HepG2 (cell line): Measurements from ENCODE around the gene SPINT3. TPM values are rescaled to one million over a fixed set of nuclear protein-coding genes. Genes with fewer than 3 reads are reported as not detected.

ENCODE experiments used
- ATAC-seq: fragments of 200-7000 bp; cut with Tn5 transposase; 3 replicates; pipeline ENCODE4 v1.9.1; 2020; ENCODE audit warnings: mild to moderate bottlenecking, moderate library complexity
- BruUV-seq: library from RNA; stranded (reverse); fragments of 400-500 nt; replicated peaks from 2 replicates; lab custom pipeline; 2021; lab: Mats Ljungman, UMichigan
- CTCF ChIA-PET: fragments of 300-600 bp; formaldehyde crosslinking; extraction: SDS; loops from one replicate; lab custom pipeline; 2021; ENCODE audit warnings: low total read pairs, inconsistent platforms, low intra/inter-chr PET ratio; lab: Yijun Ruan, JAX
- POLR2A ChIA-PET: fragments of 350-600 bp; sonication (Branson Sonifier 250); formaldehyde crosslinking; loops from one replicate; lab custom pipeline; 2020; ENCODE audit warnings: antibody characterized with exemption, inconsistent platforms; lab: Yijun Ruan, JAX
- DNase-seq: peaks from one replicate; pipeline ENCODE4 v3.0.0-alpha.2; 2015; ENCODE audit warnings: low spot score
- FAIRE-seq: peaks from 3 replicates; lab custom pipeline; 2011; peaks lifted over from hg19 to GRCh38; lab: Jason Lieb, UNC
- H2AFZ ChIP-seq: one replicate; pipeline ENCODE4 v1.6.1; 2011; ENCODE audit warnings: low read length, inconsistent platforms
- H3K27ac ChIP-seq: fragments of 300-600 bp; 3 replicates; pipeline ENCODE4 v1.8.0; 2011; ENCODE audit warnings: mixed run types, mild to moderate bottlenecking, mixed read lengths, low read length, inconsistent platforms; ENCODE audit not compliant: insufficient read depth; ENCODE audit errors: extremely low read length
- H3K27me3 ChIP-seq, 2 experiments: fragments of 200-600 bp in 1 of 2; 2 replicates in 1 of 2; 3 replicates in 1 of 2; pipeline versions ENCODE4 v1.6.0 to v1.8.0; 2011; ENCODE audit warnings: low read length in 2 of 2, mild to moderate bottlenecking in 2 of 2, moderate library complexity in 2 of 2, inconsistent platforms in 1 of 2; ENCODE audit not compliant: insufficient read depth in 2 of 2, control insufficient read depth in 1 of 2
- H3K36me3 ChIP-seq, 2 experiments: fragments of 200-600 bp in 1 of 2; replicated peaks in 1 of 2; 2 replicates in 1 of 2; 3 replicates in 1 of 2; pipeline versions ENCODE4 v1.5.1 to v1.8.0; 2011; ENCODE audit warnings: low read length in 2 of 2, inconsistent platforms in 1 of 2; ENCODE audit not compliant: insufficient read depth in 2 of 2, control insufficient read depth in 1 of 2
- H3K4me1 ChIP-seq: 2 replicates; pipeline ENCODE4 v1.5.1; 2012; ENCODE audit warnings: low read length, inconsistent platforms; ENCODE audit not compliant: insufficient read depth
- H3K4me2 ChIP-seq: 2 replicates; pipeline ENCODE4 v1.6.0; 2011; ENCODE audit warnings: low read depth, low read length, inconsistent platforms
- H3K4me3 ChIP-seq, 3 experiments: fragments of 200-600 bp in 1 of 3; sonication (generic), shearing (Covaris generic) in 1 of 3; replicated peaks in 1 of 3; 2 replicates each; pipeline ENCODE4 v1.5.1; 2011 to 2016; ENCODE audit warnings: low read length in 3 of 3, inconsistent platforms in 2 of 3, low read depth in 2 of 3, mild to moderate bottlenecking in 2 of 3, control low read depth in 1 of 3, mixed read lengths in 1 of 3; ENCODE audit not compliant: insufficient read depth in 1 of 3
- H3K79me2 ChIP-seq: one replicate; pipeline ENCODE4 v1.6.1; 2011; ENCODE audit warnings: low read length, inconsistent platforms; ENCODE audit not compliant: insufficient read depth
- H3K9ac ChIP-seq: 2 replicates; pipeline ENCODE4 v1.6.0; 2011; ENCODE audit warnings: mild to moderate bottlenecking, low read depth, low read length, inconsistent platforms; ENCODE audit not compliant: insufficient read depth
- H3K9me3 ChIP-seq: 2 replicates; pipeline ENCODE4 v1.5.1; 2012; ENCODE audit warnings: mild to moderate bottlenecking, low read length
- H4K20me1 ChIP-seq: 2 replicates; pipeline ENCODE4 v1.6.0; 2011; ENCODE audit warnings: inconsistent platforms, mild to moderate bottlenecking, low read length, moderate library complexity; ENCODE audit not compliant: insufficient read depth
- ATF7 ChIP-seq, 2 experiments: fragments of 450-650 bp in 1 of 2; sonication (generic) in 1 of 2; formaldehyde crosslinking in 1 of 2; IDR thresholded peaks; 2 replicates each; pipeline versions ENCODE4 v1.4.0 to v1.6.1; 2016 to 2020; ENCODE audit warnings: antibody characterized with exemption in 1 of 2, mild to moderate bottlenecking in 1 of 2, missing genetic modification reagents in 1 of 2
- CHD2 ChIP-seq: IDR thresholded peaks from 2 replicates; pipeline ENCODE4 v1.6.1; 2011; ENCODE audit warnings: low read depth, low read length, improper control_type of control experiment
- DNMT1 ChIP-seq: sonication (generic); formaldehyde crosslinking; IDR thresholded peaks from 2 replicates; pipeline ENCODE4 v1.5.1; 2020; ENCODE audit warnings: mild to moderate bottlenecking, missing genetic modification reagents
- ELK4 ChIP-seq: sonication (generic); formaldehyde crosslinking; IDR thresholded peaks from 2 replicates; pipeline ENCODE4 v1.9.0; 2021; ENCODE audit warnings: missing genetic modification reagents, borderline replicate concordance
- HNRNPK ChIP-seq: fragments of 200-400 bp; formaldehyde crosslinking; IDR thresholded peaks from 2 replicates; pipeline ENCODE4 v1.6.1; 2018; ENCODE audit warnings: low read length, low read depth, moderate library complexity, mild to moderate bottlenecking; ENCODE audit not compliant: poor library complexity, severe bottlenecking
- JUN ChIP-seq: sonication (generic); formaldehyde crosslinking; IDR thresholded peaks from 2 replicates; pipeline ENCODE4 v1.4.0; 2020; ENCODE audit warnings: mild to moderate bottlenecking, missing genetic modification reagents
- LRRFIP1 ChIP-seq: sonication (generic); formaldehyde crosslinking; conservative IDR thresholded peaks from 2 replicates; pipeline ENCODE4 v1.4.0; 2020; ENCODE audit warnings: missing genetic modification reagents
- PRMT3 ChIP-seq: sonication (generic); formaldehyde crosslinking; IDR thresholded peaks from 2 replicates; pipeline ENCODE4 v1.8.1; 2022; ENCODE audit warnings: low read depth, mild to moderate bottlenecking, moderate library complexity, missing genetic modification reagents, borderline replicate concordance
- SOX6 ChIP-seq, 2 experiments: fragments of 450-650 bp in 1 of 2; sonication (generic) in 1 of 2; formaldehyde crosslinking in 1 of 2; IDR thresholded peaks; 2 replicates each; pipeline versions ENCODE4 v1.4.0 to v1.6.1; 2017 to 2020; ENCODE audit warnings: antibody characterized with exemption in 1 of 2, mild to moderate bottlenecking in 1 of 2, missing genetic modification reagents in 1 of 2
- TEAD3 ChIP-seq: optimal IDR thresholded peaks from 2 replicates; pipeline ENCODE3; 2016; ENCODE audit warnings: borderline replicate concordance
- THAP8 ChIP-seq: sonication (generic); formaldehyde crosslinking; IDR thresholded peaks from 2 replicates; pipeline ENCODE4 v1.5.1; 2020; ENCODE audit warnings: missing genetic modification reagents, mild to moderate bottlenecking, borderline replicate concordance
- ZMYM4 ChIP-seq: sonication (generic); formaldehyde crosslinking; IDR thresholded peaks from 2 replicates; pipeline ENCODE4 v1.8.1; 2023; ENCODE audit warnings: mild to moderate bottlenecking, missing genetic modification reagents
- ZNF207 ChIP-seq: fragments of 450-650 bp; IDR thresholded peaks from 2 replicates; pipeline ENCODE4 v1.6.1; 2016; ENCODE audit warnings: antibody characterized with exemption, borderline replicate concordance
- ZNF512B ChIP-seq: sonication (generic); formaldehyde crosslinking; IDR thresholded peaks from 2 replicates; pipeline ENCODE4 v1.5.1; 2020; ENCODE audit warnings: missing genetic modification reagents, mild to moderate bottlenecking, borderline replicate concordance
- ZNF644 ChIP-seq: IDR thresholded peaks from 2 replicates; pipeline ENCODE4 v1.6.1; 2016; ENCODE audit warnings: low read depth
- ZNF891 ChIP-seq: sonication (generic); formaldehyde crosslinking; IDR thresholded peaks from 2 replicates; pipeline ENCODE4 v1.5.0; 2020; ENCODE audit warnings: mild to moderate bottlenecking, missing genetic modification reagents
- ZSCAN9 ChIP-seq: IDR thresholded peaks from 2 replicates; pipeline ENCODE4 v1.6.1; 2016; ENCODE audit warnings: borderline replicate concordance
- WGBS: methylation state at CpG from one replicate; pipeline ENCODE4 v1.1.6; 2017; ENCODE audit warnings: low lambda C conversion rate; 5-methylcytosine and 5-hydroxymethylcytosine counted together
- in situ Hi-C: cut with HindIII; loops from 2 replicates; pipeline ENCODE4 v1.10.0; 2017; ENCODE audit warnings: low pct_unique_long_range_greater_than_20kb; ENCODE audit not compliant: extremely low pct_ligation_motif_present
- intact Hi-C: fragments of 100-400 bp; cut with micrococcal nuclease; formaldehyde crosslinking; loops from one replicate; pipeline ENCODE4 v1.10.0; 2022; ENCODE audit not compliant: unreplicated experiment
- polyA plus RNA-seq, 8 experiments: library from polyadenylated mRNA; depleted of rRNA in 3 of 8; stranded (reverse) in 7 of 8; unstranded in 1 of 8; fragments of >200 nt; fragmentation: Illumina TruSeq in 4 of 8; extraction: Trizol in 4 of 8; gene quantifications; 2 replicates each; pipeline versions ENCODE4 v1.2.1 to v1.2.3, GENCODE V29; 2011 to 2016; ENCODE audit warnings: low read depth in 4 of 8, missing spikeins in 1 of 8, mixed read lengths in 1 of 8; ENCODE audit not compliant: insufficient read depth in 1 of 8
- total RNA-seq, 5 experiments: library from RNA; depleted of rRNA; stranded (reverse); fragments of >200 nt; fragmentation: Illumina TruSeq; extraction: Trizol; gene quantifications; 2 replicates each; pipeline ENCODE4 v1.2.3, GENCODE V29; 2016; ENCODE audit warnings: low read depth in 1 of 5

SPINT3 gene
- total and polyA plus RNA-seq, 2 of the 13 experiments (the other 11 are each of a cell fraction or from before 2014, with no cell fraction given): not detected

- WGBS: 35% methylated on average over 6 of the region's 6 CpGs
- Histone ChIP-seq H3K36me3 (no peaks in the 10 kb centered on the region), H3K79me2 (no peaks in the 10 kb centered on the region), H3K27me3 (peaks cover 1 to 5% of the 10 kb centered on the region in 2 experiments; a peak in 3 of 5 replicates), H2AFZ (no peak overlapping the region), H3K4me3 (no peak overlapping the region), H4K20me1 (no peaks in the 10 kb centered on the region), H3K4me2 (no peak overlapping the region), H3K27ac (no peak overlapping the region), H3K9ac (no peak overlapping the region), H3K4me1 (peaks cover 3% of the 10 kb centered on the region), H3K9me3 (no peaks in the 10 kb centered on the region)
- BruUV-seq: no TSS peak
- POLR2A ChIA-PET: no interaction called here
- CTCF ChIA-PET: no interaction called here
- ATAC-seq (no peak), DNase-seq (no peak), FAIRE-seq (no peak)
- intact Hi-C loops: no loop called here
- in situ Hi-C loops: no loop called here
- TF ChIP-seq ZNF512B (CRISPR knock-in tag): no peak
- no peak for TF ChIP-seq JUN (CRISPR knock-in tag)
- TF ChIP-seq ZSCAN9 (CRISPR knock-in tag): no peak
- no peak for TF ChIP-seq TEAD3 (CRISPR knock-in tag)
- no peak for TF ChIP-seq LRRFIP1 (CRISPR knock-in tag)
- no peak for TF ChIP-seq ZNF207
- TF ChIP-seq DNMT1 (CRISPR knock-in tag): no peak
- TF ChIP-seq THAP8 (CRISPR knock-in tag): no peak
- no peak for TF ChIP-seq PRMT3
- no peak for TF ChIP-seq ATF7 (IDR thresholded peaks at IDR 0.05)
- TF ChIP-seq ATF7 (CRISPR knock-in tag; IDR thresholded peaks at IDR 0.05): no peak
- no peak for TF ChIP-seq ELK4 (CRISPR knock-in tag)
- TF ChIP-seq ZMYM4 (CRISPR knock-in tag): no peak
- no peak for TF ChIP-seq HNRNPK
- TF ChIP-seq SOX6 (IDR thresholded peaks at IDR 0.05): no peak
- TF ChIP-seq SOX6 (CRISPR knock-in tag; IDR thresholded peaks at IDR 0.05): no peak
- TF ChIP-seq ZNF891 (CRISPR knock-in tag): no peak
- TF ChIP-seq CHD2: no peak
- no peak for TF ChIP-seq ZNF644 (CRISPR knock-in tag)
These were observed 52.5 kb downstream of the SPINT3 start for GRCh38 chr20:45462711-45463509.
